Anterior cingulate cortex (tissue), 58 donors: ENCODE data around the gene NUP54.

ENCODE experiments used
- DNase-seq, 58 donors: peaks; one replicate each; lab custom pipeline; 2025; lab: John Stamatoyannopoulos, UW

NUP54 gene

GRCh38 chr4:76148142-76148865, at the start of gene NUP54:
TSS of gene NUP54 (minus strand) at chr4:76148397. CDS start at chr4:76148374, 23 bp downstream.
- peak; percentile 51 to 96 (median 90) for DNase-seq

GRCh38 chr4:76197031-76197743, 49.0 kb upstream of the NUP54 start:
- no peak for DNase-seq

GRCh38 chr4:76196376-76196775, 48.2 kb upstream of the NUP54 start:
- DNase-seq, result no peak

- DNase-seq, result no peak
Measured at GRCh38 chr4:76195326-76195725, 47.1 kb upstream of the NUP54 start.

GRCh38 chr4:76194325-76194724, 46.1 kb upstream of the NUP54 start:
- no peak for DNase-seq

GRCh38 chr4:76192236-76192635, 44.0 kb upstream of the NUP54 start:
- no peak for DNase-seq

- DNase-seq, result peak in 3 of 58 donors; percentile 18 to 49 (median 37)
Measured at GRCh38 chr4:76188557-76188956, 40.4 kb upstream of the NUP54 start.

- DNase-seq, result no peak
Measured at GRCh38 chr4:76188149-76188548, 40.0 kb upstream of the NUP54 start.

GRCh38 chr4:76187152-76187551, 39.0 kb upstream of the NUP54 start:
- DNase-seq, result no peak

- DNase-seq, result no peak
Measured at GRCh38 chr4:76182463-76182862, 34.3 kb upstream of the NUP54 start.

GRCh38 chr4:76179398-76180318, 31.5 kb upstream of the NUP54 start:
- peak in 55 of 58 donors; percentile 19 to 92 (median 71) for DNase-seq

- no peak for DNase-seq
Measured at GRCh38 chr4:76178296-76178695, 30.1 kb upstream of the NUP54 start.

- DNase-seq, result no peak
Measured at GRCh38 chr4:76177709-76178108, 29.5 kb upstream of the NUP54 start.

- DNase-seq, result no peak
Measured at GRCh38 chr4:76175336-76175735, 27.1 kb upstream of the NUP54 start.

- no peak for DNase-seq
Measured at GRCh38 chr4:76174216-76174615, 26.0 kb upstream of the NUP54 start.

- DNase-seq, result no peak
Measured at GRCh38 chr4:76168688-76169087, 20.5 kb upstream of the NUP54 start.

GRCh38 chr4:76166480-76166879, 18.3 kb upstream of the NUP54 start:
- no peak for DNase-seq

GRCh38 chr4:76160355-76160754, 12.2 kb upstream of the NUP54 start:
- no peak for DNase-seq

GRCh38 chr4:76156635-76157034, 8.4 kb upstream of the NUP54 start:
- no peak for DNase-seq

- DNase-seq, result no peak
Measured at GRCh38 chr4:76155979-76156378, 7.8 kb upstream of the NUP54 start.

- no peak for DNase-seq
Measured at GRCh38 chr4:76153356-76153755, 5.2 kb upstream of the NUP54 start.
